Kidney epithelial cell (primary cell): ENCODE results near the gene PBX2. TPM values are rescaled to one million over a fixed set of nuclear protein-coding genes. Genes with fewer than 3 reads are reported as not detected.
A peak's percentile ranks its signal among the peaks of the same experiment; 100 is the strongest.

Experiments
- DNase-seq: peaks from one replicate; pipeline ENCODE4 v3.0.0-alpha.2; 2010; ENCODE audit warnings: low read depth
- H3K27me3 ChIP-seq: 2 replicates; pipeline ENCODE4 v1.6.0; 2011; ENCODE audit warnings: low read length; ENCODE audit not compliant: control insufficient read depth, insufficient read depth
- H3K36me3 ChIP-seq: 2 replicates; pipeline ENCODE4 v1.5.1; 2011; ENCODE audit warnings: low read length; ENCODE audit not compliant: control insufficient read depth, insufficient read depth
- H3K4me3 ChIP-seq: 2 replicates; pipeline ENCODE4 v1.5.1; 2011; ENCODE audit warnings: low read depth, mild to moderate bottlenecking, control low read depth, low read length
- total RNA-seq: library from RNA; depleted of rRNA; stranded (reverse); fragments of >200 nt; gene quantifications from 2 replicates; pipeline ENCODE4 v1.2.3, GENCODE V29; 2015
- TF ChIP-seq, protein P1 (sequence below): IDR thresholded peaks from 2 replicates; pipeline ENCODE4 v1.5.1; 2011; ENCODE audit warnings: mild to moderate bottlenecking, moderate library complexity, low read length, control low read depth, inconsistent platforms; ENCODE audit not compliant: insufficient read depth, poor library complexity, severe bottlenecking

Gene PBX2
- total RNA-seq, 1 donor from 2014 or later, result 37.5 TPM

DNA sequence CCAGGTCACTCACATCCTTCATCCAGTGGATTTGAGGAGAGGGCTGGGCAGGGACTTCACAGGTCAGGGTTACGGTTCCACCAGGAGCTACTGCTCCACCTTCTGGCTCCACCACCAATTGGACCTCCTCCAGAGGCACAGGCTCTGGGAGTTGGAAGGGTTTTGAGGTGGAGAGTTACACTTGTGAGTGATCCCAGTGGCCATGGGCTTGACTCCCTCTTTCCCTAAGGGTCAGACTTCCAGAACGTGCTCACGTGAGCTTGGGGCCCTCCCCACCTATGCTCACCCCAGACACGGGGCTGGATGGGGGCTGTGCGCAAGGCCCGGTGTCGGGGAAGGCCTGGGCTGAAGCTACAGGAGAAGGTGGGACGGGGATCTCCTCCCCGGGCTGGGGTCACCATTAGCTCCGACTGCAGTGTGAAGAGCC is 7.4 kb downstream of the PBX2 start:
- no peak overlapping the region for H3K4me3 ChIP-seq
- DNase-seq, result no peak
- TF ChIP-seq, protein P1, sequence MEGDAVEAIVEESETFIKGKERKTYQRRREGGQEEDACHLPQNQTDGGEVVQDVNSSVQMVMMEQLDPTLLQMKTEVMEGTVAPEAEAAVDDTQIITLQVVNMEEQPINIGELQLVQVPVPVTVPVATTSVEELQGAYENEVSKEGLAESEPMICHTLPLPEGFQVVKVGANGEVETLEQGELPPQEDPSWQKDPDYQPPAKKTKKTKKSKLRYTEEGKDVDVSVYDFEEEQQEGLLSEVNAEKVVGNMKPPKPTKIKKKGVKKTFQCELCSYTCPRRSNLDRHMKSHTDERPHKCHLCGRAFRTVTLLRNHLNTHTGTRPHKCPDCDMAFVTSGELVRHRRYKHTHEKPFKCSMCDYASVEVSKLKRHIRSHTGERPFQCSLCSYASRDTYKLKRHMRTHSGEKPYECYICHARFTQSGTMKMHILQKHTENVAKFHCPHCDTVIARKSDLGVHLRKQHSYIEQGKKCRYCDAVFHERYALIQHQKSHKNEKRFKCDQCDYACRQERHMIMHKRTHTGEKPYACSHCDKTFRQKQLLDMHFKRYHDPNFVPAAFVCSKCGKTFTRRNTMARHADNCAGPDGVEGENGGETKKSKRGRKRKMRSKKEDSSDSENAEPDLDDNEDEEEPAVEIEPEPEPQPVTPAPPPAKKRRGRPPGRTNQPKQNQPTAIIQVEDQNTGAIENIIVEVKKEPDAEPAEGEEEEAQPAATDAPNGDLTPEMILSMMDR, result no peak
- H3K36me3 ChIP-seq, result no peaks in the 10 kb centered on the region
- H3K27me3 ChIP-seq, result no peaks in the 10 kb centered on the region

DNA sequence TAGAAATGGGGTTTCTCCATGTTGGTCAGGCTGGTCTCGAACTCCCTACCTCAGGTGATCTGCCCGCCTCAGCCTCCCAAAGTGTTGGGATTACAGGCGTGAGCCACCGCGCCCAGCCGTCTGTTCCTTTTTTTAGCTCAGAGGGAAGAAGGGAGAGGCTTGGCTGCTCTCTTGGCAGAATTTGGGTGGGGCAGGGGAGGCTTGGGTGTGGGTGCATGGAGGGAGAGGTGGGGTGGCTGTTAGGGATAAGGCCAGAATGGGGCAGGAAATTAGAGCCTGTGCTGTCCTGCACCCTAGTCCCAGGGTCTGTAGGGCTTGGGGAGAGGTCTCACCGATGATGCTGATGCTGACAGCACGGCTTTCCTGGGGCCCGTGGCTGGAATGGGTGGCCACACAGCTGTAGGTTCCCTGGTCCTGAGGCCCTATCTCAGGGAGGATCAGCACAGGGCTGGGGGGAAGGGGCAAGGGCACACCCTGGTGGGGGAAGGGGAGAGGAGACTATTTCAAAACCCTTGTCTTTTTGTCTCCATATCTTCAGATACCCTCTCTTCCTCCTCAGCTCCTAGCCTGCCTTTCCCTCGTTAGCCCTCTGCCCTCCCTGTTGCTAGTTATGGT is 8.0 kb downstream of the PBX2 start:
- no peaks in the 10 kb centered on the region for H3K27me3 ChIP-seq
- TF ChIP-seq, protein P1, result no peak
- DNase-seq, result no peak
- no peak overlapping the region for H3K4me3 ChIP-seq
- H3K36me3 ChIP-seq, result no peaks in the 10 kb centered on the region

DNA sequence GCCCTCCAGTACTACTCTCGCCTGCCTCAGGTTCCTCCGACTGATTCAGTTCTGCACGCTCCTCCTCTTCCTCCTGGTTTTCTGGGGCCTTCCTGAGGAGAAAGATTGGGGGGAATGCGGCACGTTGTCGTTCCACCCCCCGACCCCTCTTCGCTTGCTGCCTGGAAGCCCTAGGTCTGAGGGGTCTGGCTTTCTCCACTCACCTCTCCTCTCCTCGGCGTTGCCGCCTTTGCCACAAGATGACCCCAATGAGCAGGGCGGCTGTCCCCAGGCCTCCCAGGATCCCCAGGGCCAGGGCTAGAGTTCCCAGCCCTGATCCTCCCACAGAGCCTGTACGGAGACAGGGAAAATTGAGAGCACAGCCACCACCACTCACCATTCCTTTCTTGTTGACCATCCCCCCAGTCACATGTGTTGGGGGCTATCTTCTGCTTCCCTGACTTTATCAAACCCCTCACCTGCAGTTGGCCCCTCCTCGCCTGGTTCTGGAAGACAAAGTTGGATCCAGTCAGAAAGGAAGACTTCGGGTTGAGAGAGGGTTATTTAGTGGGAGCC is 8.8 kb downstream of the PBX2 start:
- DNase-seq, result no peak
- TF ChIP-seq, protein P1, result no peak
- Histone ChIP-seq H3K36me3 (no peaks in the 10 kb centered on the region), H3K4me3 (no peak overlapping the region), H3K27me3 (no peaks in the 10 kb centered on the region)

DNA sequence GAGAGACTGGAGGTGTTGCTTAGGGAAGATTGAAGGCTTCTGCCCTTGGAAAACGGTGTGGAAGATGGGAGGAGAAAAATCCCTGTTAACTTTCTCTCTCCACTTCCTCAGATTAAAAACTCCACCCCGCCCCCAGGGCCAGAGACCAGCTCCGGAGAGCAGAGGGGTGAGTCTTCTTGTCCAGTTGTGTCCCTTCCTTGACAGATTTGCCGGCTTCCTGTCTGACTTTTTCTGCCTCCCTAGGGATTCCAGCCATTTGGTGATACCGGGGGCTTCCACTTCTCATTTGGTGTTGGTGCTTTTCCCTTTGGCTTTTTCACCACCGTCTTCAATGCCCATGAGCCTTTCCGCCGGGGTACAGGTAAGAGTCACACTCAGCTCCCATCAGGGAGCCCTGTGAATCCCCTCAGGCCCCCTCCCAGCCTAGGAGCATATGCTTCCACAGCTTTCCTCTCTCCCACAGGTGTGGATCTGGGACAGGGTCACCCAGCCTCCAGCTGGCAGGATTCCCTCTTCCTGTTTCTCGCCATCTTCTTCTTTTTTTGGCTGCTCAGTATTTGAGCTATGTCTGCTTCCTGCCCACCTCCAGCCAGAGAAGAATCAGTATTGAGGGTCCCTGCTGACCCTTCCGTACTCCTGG is 10.1 kb downstream of the PBX2 start:
- H3K4me3 ChIP-seq, result no peak overlapping the region
- H3K36me3 ChIP-seq, result no peaks in the 10 kb centered on the region
- H3K27me3 ChIP-seq, result no peaks in the 10 kb centered on the region
- DNase-seq, result no peak
- TF ChIP-seq, protein P1, result no peak

DNA sequence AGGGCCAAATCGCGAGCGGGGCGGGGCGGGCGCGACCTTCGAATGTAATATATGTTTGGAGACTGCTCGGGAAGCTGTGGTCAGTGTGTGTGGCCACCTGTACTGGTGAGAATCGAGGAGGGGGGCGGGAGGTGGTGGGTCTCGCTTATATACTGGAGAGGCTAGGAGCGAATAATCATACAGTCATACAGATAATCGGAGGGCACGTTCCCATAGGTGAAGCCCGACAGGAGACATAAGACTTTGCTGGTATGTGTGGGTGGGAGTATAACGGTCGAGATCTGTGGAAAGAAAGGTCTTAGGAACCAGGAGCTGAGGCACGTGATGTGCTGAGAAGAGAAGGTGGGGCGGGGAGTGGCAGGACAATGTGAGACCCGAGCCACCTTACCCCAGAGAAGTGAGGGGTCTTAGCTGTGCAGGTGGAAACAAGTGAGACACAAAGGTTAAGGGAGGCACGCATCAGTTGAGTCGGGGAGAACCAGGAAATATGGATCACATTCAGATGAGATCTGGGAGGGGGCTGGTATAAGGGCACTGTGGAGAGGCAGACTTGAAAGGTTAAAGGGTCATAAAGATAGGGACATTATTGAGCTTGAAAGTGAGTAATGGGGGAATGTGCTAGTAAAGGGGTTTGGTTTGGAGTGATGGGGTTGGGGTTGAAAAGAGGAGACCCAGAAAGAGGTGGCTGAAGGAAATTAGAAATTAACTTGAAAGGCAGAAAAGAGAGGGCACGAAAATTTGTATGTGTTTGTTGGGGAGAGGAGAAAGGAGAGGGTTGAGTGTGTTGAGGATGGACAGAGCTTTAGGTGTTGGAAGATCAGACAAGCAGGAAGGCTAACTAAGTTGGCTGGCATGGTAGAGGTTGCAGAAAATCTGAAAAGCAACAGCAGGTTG is 11.2 kb downstream of the PBX2 start:
- H3K27me3 ChIP-seq, result no peaks in the 10 kb centered on the region
- DNase-seq, result no peak
- peak overlapping the region; percentile 99 for H3K4me3 ChIP-seq
- TF ChIP-seq, protein P1, result no peak
- H3K36me3 ChIP-seq, result no peaks in the 10 kb centered on the region
